ENCODE results near the gene LAMTOR4.
"Not testable (repeated sequence)": the region's sequence is repeated elsewhere in the genome, so short reads cannot be mapped to it uniquely, and the experiment has no call there.

Gene LAMTOR4

DNA sequence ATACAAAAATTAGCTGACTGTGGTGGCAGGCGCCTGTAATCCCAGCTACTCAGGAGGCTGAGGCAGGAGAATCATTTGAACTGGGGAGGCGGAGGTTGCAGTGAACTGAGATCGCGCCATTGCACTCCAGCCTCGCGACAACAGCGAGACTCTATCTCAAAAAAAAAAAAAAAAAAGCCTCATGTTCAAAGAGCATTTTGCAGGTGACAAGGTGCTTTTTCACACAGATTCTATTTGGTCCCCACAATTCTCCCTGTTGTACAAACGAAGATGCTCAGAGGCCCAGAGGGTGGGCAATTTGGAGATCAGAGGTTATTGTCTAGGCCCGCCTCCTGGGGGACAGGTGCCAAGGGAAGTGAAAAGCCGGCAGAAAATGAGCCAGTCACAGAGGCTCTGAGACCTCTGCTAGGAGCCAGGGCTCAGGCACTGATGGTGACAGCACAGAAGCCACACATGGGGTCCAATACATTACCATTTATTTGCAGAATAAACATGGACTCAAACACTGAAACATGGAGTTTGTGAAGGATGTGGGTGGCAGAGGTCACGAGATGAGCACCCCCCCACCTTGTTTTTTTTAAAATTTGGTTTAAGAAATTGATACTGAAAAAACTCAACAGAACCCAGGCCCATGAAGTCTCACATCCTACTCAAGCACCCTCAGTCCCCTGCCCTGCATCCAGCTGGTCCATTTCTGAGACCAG is 20.6 kb downstream of the LAMTOR4 start:
- peaks cover 67% of the 10 kb centered on the region for H3K4me1 Mint-ChIP-seq
- H3K9me3 Mint-ChIP-seq: no peaks in the 10 kb centered on the region
- H3K4me3 Mint-ChIP-seq: peak overlapping the region; percentile 82 to 89
- DNase-seq (no peak), ATAC-seq (peak; percentile 16)
- H3K27ac Mint-ChIP-seq: peak overlapping the region in 1 of 2 donors; percentile 94
- no peaks in the 10 kb centered on the region for H3K27me3 Mint-ChIP-seq

DNA sequence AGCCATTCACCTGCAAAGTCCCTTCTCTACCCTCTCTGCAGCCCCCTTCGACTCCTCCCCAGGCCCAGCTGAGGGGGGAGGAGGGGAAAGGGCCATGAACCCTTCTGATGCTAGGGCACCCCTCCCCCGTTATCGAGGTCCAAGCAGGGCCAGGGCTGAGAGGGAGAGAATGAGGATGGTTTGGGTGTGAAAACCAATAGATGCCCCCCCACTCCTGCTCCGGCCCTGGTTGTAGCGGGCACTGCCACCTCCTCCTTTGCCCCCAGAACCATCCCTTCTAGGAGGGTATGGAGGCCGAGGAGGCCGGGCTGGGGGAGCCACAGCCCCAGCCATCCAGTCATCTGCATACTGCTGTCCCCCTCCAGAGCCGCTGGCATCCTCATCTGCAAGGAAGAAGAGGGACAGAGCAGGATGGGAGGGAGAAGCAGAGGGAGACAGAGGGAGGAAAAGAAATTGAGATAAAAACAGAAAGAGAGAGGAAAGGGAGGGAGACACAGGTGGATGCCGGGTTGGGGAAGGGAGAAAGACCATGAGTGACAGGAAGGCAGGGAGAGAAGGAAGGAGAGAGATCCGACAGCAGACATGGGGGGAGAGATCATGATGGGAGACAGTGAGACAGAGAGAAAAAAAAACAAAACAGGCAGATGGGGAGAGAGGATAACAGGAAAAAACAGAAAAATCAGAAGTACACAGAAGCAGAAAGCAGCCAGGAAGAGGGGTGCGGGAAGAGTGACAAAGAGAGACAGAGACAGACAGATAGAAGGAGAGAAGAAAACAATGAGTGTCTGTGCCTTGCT is 21.6 kb downstream of the LAMTOR4 start:
- H3K4me1 Mint-ChIP-seq: peaks cover 67% of the 10 kb centered on the region
- no peaks in the 10 kb centered on the region for H3K27me3 Mint-ChIP-seq
- no peaks in the 10 kb centered on the region for H3K9me3 Mint-ChIP-seq
- no peak for ATAC-seq
- H3K27ac Mint-ChIP-seq: no peak overlapping the region
- H3K4me3 Mint-ChIP-seq: peak overlapping the region; percentile 71 to 73
- no peak for DNase-seq

DNA sequence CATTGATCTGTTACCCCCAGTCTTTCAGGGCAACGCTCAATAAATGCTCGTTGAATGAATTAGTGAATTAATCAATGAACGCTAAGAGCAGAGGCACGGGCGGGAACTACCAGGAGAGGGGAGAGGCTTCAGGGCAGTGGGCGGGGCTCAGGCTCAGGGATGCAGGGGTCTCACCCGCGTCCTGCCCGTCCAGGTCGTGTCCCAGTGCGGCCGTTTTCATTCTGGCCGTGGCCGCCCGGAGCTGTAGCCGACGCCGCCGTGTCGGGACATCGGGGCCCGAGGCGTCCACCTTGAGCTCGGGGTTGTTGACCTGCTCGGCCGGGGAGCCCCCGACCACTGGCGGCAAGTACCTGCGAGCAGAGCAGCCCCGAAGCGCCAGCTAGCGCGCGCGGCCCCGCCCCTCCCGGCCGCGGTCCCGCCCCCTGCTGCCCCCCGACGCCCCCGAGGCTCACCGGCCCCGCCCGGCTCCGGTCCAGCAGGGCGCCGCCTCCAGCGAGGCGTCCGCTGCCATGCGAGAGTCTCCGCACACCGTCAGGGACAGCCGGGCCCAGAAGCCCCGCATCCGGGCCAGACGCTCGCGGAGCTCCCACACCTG is 22.5 kb downstream of the LAMTOR4 start:
- Mint-ChIP-seq H3K4me3 (peak overlapping the region; percentile 71 to 73), H3K9me3 (no peaks in the 10 kb centered on the region), H3K27ac (no peak overlapping the region), H3K4me1 (peaks cover 66% of the 10 kb centered on the region), H3K27me3 (peaks cover under 1% of the 10 kb centered on the region)
- ATAC-seq (peak; percentile 63), DNase-seq (no peak)

DNA sequence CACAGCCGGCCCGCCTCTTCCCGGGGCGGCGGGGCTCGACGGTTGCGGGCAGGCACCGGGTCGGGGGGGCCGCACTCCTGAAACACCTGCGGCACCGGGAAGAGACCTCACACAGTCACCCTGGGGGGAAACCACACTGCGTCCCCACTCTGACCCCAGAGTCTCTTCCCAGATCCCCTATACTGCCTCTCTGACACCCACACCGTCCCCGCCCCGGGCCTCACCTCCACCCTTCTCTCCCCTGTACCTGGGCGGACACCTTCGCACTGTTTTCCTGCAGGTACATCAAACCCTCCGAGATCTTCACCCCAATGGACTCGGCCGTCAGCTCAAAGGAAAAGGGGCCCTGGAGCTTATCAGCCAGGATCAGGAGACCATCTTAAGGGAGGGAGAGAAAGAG is 23.1 kb downstream of the LAMTOR4 start:
- peaks cover 6% of the 10 kb centered on the region for H3K27me3 Mint-ChIP-seq
- no peak overlapping the region for H3K27ac Mint-ChIP-seq
- DNase-seq: no peak
- peak; percentile 16 for ATAC-seq
- peaks cover 66% of the 10 kb centered on the region for H3K4me1 Mint-ChIP-seq
- no peaks in the 10 kb centered on the region for H3K9me3 Mint-ChIP-seq
- peak overlapping the region; percentile 78 for H3K4me3 Mint-ChIP-seq

DNA sequence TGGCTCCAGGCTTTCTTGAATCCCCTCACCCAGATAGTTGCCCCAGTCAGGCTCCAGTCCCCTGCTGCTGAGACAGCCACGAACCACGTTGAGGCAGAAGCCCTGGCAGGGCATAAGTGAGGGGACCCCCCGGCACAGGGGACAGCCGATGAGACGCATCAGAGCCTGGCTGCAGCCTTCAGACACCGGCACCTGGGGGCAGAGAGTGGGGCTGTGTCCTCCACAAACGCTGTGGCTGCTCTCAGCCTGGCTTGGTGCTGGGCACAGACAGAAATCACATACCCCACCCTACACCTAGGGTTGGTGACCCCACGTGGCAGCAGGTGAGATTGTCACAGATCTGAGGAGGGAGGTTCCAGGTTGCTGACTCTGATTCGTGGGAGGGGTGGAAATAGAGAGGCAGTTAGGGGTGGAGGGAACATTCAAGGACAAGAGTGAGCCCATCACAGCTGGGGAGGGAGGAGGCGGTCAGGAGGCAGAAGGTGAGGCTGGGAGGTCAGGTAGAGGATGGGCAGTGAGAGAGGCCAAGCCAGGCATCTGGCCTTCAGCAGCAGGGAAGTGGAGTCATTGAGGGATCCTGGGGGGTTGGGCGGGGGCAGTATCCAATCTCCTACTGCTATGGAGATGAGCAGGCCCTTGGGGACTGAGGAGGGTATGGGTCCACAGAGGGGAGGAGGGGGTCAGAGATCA is 25.2 kb downstream of the LAMTOR4 start:
- ATAC-seq: no peak
- peaks cover 54% of the 10 kb centered on the region for H3K4me1 Mint-ChIP-seq
- no peaks in the 10 kb centered on the region for H3K9me3 Mint-ChIP-seq
- H3K27ac Mint-ChIP-seq: peak overlapping the region in 1 of 2 donors; percentile 8
- peaks cover 6% of the 10 kb centered on the region for H3K27me3 Mint-ChIP-seq
- no peak overlapping the region for H3K4me3 Mint-ChIP-seq
- DNase-seq: no peak

DNA sequence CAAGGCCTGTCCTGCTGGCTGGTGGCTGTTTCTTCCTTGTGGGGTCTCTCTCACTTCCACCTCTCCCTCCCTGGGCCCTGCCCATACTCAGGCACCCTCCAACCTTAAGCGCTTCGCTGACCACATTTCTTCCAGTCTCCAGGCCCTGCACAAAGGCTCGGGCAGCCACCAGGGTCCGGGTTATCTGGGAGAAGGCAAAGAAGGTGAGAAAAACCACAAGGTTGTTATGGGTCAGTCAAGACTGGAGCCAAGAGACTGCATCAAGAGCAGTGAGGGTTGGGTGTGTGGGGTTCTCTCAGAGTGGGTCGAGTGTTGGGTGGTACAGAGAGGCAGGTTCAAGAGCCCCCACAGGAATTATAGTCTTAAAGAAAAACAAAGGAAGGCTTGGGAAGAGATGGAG is 25.9 kb downstream of the LAMTOR4 start:
- Mint-ChIP-seq H3K27ac (no peak overlapping the region), H3K4me3 (no peak overlapping the region), H3K9me3 (no peaks in the 10 kb centered on the region), H3K4me1 (peaks cover 47% of the 10 kb centered on the region), H3K27me3 (peaks cover 6% of the 10 kb centered on the region)
- ATAC-seq: no peak
- no peak for DNase-seq

DNA sequence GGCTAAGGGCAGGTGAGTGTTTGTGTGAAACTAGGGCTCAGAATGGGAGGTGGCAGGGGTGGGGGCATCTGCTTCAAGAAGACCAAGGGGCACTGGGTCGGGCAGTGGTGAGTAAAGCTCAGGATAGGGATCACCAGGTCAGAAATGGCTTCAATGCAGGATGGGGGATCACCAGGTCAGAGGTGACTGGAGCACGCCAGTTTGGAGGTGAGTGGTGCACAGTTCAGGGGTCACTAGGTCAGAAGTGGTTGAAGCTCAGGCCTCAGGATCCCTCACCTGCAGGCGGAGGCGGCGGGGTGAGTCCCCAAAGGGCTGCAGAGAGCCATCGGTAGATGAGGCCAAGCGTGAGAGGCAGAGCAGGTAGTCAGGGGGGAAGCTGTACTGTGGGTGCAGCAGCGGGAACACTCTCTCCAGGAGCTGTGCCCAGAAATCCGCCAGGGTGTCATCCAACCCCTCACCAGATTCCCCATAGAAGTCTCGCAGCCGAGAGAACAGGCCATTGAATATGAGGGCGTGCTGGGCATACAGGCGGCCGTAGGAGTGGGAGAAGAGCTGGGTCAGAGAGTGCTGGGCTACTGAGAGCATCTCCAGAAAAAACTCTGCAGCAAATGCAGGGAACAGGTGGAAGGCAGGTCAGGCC is 26.7 kb downstream of the LAMTOR4 start:
- H3K4me1 Mint-ChIP-seq: peaks cover 47% of the 10 kb centered on the region
- peaks cover 6% of the 10 kb centered on the region for H3K27me3 Mint-ChIP-seq
- no peak overlapping the region for H3K27ac Mint-ChIP-seq
- ATAC-seq: no peak
- peaks cover 0 to 4% of the 10 kb centered on the region in 2 donors for H3K9me3 Mint-ChIP-seq
- peak overlapping the region in 1 of 2 donors; percentile 6 for H3K4me3 Mint-ChIP-seq
- DNase-seq: no peak

DNA sequence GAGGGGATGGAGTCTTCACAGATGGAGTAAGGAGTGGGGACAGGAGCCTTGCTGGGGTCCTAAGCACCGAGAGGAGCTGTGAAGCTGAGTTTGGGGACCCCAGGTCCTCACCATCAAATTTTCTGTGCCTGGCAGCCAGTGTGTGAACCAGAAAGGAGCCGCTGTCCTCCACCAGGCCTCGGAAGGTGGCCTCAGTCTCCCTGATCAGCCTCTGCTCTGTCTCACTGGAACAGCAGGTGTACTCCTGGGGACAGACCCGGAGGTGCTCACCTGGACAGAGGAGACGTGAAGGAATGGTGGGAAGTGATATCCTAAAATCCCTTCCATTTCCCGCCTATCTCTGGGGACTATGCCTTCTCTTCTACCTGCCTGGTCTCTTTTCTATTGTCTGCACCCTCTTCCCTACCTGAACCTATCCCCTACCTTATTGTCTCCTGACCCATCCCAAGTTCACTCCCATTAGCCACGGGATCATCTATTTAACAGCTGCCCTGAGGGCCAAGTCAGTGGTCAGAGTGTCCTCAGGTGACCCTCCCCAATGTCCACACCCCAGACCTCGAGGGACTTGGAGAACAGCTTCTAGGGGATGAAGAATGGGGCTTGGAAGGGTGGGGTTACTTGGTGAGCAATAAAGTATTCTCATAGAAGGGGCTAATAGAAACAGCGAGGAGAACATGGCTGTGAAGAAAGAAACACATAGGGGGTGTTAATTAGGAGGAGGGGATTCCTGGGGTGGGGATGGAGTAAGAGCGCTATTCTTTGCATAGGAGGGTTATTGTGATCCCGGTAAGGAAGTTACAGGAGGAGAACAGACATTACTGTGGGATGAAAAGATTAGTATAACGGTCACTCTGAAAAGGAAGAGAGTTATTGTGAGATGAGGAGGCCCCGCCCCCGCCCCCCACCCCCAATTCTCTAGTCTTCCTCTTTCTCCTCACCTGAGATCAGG is 27.7 kb downstream of the LAMTOR4 start:
- DNase-seq: no peak
- no peak overlapping the region for H3K27ac Mint-ChIP-seq
- H3K4me3 Mint-ChIP-seq: peak overlapping the region; percentile 87
- no peak for ATAC-seq
- H3K27me3 Mint-ChIP-seq: peaks cover 6% of the 10 kb centered on the region
- H3K4me1 Mint-ChIP-seq: peaks cover 50% of the 10 kb centered on the region
- H3K9me3 Mint-ChIP-seq: peaks cover 0 to 7% of the 10 kb centered on the region in 2 donors

DNA sequence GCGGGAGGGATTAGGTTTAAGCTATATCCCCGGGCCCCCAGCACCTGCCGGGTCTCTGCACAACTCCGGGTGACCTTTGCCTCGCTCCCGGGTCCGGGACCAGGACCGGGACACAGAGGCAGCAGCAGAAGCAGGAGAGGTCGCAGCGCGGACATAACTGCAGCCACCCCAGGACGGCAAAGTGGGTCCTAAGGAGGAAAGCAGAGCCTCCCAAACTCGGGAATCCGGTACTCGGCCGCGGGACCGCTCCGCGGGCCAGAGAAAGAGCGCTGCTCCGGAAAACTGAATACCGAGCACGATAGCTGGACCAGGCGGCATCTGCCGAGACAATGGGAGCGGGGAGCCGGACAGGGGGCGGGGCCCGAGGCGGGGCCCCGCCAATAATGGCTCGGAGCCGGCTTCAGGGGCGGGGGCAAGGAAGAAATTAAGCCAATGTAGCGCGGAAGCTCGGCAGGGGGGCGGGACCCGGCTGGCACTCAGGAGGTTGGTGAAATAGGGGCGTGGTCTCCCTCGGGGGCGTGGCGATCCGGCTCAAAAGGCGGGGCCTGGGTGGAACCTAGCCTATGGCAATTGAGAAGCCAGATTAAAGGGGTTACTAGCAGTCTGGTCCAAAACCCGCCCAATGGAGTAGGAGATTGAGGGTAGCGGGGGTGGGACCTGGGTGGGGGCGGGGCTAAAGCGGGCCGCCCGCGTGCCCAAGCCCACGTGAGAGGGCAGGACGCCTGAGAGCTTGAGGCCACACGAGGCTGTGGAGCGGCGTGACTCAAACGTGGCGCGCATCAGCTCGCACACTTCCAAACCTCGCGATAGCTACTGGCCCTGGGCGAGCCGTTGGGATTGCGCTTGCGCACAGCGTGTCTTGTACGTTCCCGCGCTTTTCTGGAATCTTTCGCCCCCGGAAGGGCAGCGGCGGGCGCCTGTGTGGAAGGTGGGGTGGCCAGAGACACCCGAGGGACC is 28.6 kb downstream of the LAMTOR4 start, which contains the start of the genes GPC2 and STAG3:
Gene GPC2 (minus strand): TSS at position 337 of the 957 bp plus-strand sequence. CDS start 182 bp downstream, at position 155.
Gene STAG3 (plus strand): TSS at position 874 of the 957 bp plus-strand sequence. CDS start 2,639 bp downstream, outside the sequence.
- DNase-seq: peak; percentile 99
- peaks cover 6% of the 10 kb centered on the region for H3K27me3 Mint-ChIP-seq
- H3K9me3 Mint-ChIP-seq: peaks cover 0 to 7% of the 10 kb centered on the region in 2 donors
- H3K4me3 Mint-ChIP-seq: peak within 1 kb of the TSS; percentile 87
- peak; percentile 89 for ATAC-seq
- H3K27ac Mint-ChIP-seq: peak within 1 kb of the TSS; percentile 78 to 85
- H3K4me1 Mint-ChIP-seq: peaks cover 54% of the 10 kb centered on the region

DNA sequence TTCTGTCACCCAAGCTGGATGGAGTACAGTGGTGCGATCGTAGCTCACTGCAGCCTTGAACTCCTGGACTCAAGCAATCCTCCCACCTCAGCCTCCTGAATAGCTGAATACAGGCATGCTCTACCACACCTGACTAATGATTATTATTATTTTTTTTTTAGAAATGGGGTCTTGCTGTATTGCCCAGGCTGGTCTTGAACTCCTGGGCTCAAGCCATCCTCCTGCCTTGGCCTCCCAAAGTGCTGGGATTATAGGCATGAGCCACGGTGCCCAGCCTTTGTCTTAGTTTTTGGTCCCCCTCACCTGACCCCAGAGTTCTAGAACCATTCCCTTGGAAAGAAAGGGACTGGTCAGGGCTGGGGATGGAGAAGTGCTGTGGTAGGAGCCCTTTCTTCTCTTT is 31.4 kb downstream of the LAMTOR4 start:
- H3K9me3 Mint-ChIP-seq, DNase-seq, ATAC-seq, H3K27me3 Mint-ChIP-seq: not testable (repeated sequence)
- Mint-ChIP-seq H3K27ac (peak overlapping the region in 1 of 2 donors; percentile 84), H3K4me3 (peak overlapping the region; percentile 71 to 88), H3K4me1 (peaks cover 65% of the 10 kb centered on the region)

DNA sequence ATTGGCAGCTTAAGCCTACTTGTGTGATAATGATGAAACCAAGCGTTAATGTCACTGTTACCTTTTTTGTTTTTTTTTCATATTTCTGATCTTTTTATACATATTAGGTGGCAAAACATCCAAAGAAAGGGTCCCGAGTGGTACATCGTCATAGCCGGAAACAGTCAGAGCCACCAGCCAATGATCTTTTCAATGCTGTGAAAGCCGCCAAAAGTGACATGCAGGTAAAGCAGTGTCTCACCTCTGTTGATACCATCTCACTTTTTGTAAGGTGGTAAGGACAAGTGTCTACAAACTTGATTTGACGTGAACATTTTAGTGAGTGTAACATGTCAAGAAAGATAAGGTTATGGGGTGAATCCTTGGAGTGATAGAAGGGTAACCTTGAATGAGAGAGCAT is 33.9 kb downstream of the LAMTOR4 start:
- H3K27me3 Mint-ChIP-seq, H3K27ac Mint-ChIP-seq, H3K9me3 Mint-ChIP-seq, DNase-seq, ATAC-seq, H3K4me3 Mint-ChIP-seq: not testable (repeated sequence)
- H3K4me1 Mint-ChIP-seq: peaks cover 40% of the 10 kb centered on the region

DNA sequence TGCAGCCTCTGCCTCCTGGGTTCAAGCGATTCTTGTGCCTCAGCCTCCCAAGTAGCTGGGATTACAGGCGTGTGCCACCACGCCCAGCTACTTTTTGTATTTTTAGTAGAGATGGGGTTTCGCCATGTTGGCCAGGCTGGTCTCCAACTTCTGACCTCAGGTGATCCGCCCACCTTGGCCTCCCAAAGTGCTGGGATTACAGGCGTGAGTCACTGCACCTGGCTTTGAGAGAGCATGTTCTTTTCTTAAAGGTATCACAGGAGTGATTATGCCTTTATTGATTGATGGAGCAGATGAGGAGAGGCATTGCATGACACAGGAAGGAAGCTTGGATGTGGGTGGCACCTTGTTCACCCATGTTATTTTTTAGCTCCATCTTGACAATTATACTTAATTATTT is 34.4 kb downstream of the LAMTOR4 start:
- not testable (repeated sequence) for DNase-seq, ATAC-seq, H3K27me3 Mint-ChIP-seq, H3K4me3 Mint-ChIP-seq, H3K9me3 Mint-ChIP-seq, H3K27ac Mint-ChIP-seq
- H3K4me1 Mint-ChIP-seq: peaks cover 39% of the 10 kb centered on the region

DNA sequence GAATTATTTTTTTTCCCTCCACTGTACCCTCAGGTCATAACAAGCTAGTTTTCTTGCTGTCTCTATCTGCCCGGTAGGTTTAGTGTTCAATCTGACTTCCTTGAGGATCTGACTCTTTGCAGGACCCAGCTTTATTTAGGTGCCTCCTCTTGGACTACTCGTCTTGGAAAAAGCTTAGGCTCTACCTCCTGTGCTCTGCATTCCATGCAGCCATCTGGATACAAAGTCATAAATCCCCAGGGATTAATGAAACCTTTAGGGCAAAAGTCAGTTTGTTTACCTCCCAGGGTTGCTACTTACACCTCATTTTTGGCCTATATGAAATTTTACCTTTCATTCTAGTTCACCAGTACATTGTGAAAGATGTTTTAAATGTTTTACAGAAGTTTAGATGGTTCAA is 37.0 kb downstream of the LAMTOR4 start:
- Mint-ChIP-seq H3K4me1 (peaks cover 49% of the 10 kb centered on the region), H3K27me3 (no peaks in the 10 kb centered on the region), H3K27ac (no peak overlapping the region), H3K4me3 (no peak overlapping the region), H3K9me3 (peaks cover 0 to under 1% of the 10 kb centered on the region in 2 donors)
- DNase-seq (no peak), ATAC-seq (no peak)
